Fibroblast of gingiva (primary cell): ENCODE data around the gene ULBP2.
"Not testable (repeated sequence)": the region's sequence is repeated elsewhere in the genome, so short reads cannot be mapped to it uniquely, and the experiment has no call there.

Source experiments
- DNase-seq: peaks from one replicate; pipeline ENCODE4 v3.0.0-alpha.2; 2011; ENCODE audit warnings: low read depth

ULBP2 gene

GRCh38 chr6:149941583-149942460 is at the start of gene ULBP2:
Gene ULBP2 (plus strand): TSS chr6:149942014. CDS start chr6:149942073, 59 bp downstream.
- DNase-seq, result peak; percentile 93

- peak; percentile 90 for DNase-seq
Measured at GRCh38 chr6:149895048-149895590, 46.7 kb upstream of the ULBP2 start.

GRCh38 chr6:149895833-149896271 is 46.0 kb upstream of the ULBP2 start:
- DNase-seq, result peak; percentile 63

GRCh38 chr6:149896491-149896890 is 45.3 kb upstream of the ULBP2 start:
- DNase-seq, result no peak

GRCh38 chr6:149897015-149897697 is 44.7 kb upstream of the ULBP2 start:
- DNase-seq, result peak; percentile 97

- DNase-seq, result no peak
Measured at GRCh38 chr6:149897855-149898744, 43.7 kb upstream of the ULBP2 start, which contains the start of gene RAET1E. Gene RAET1E (minus strand): TSS chr6:149898113. CDS start chr6:149890901, 7,212 bp downstream.

- no peak for DNase-seq
Measured at GRCh38 chr6:149898966-149899365, 42.8 kb upstream of the ULBP2 start.

GRCh38 chr6:149899486-149899885 is 42.3 kb upstream of the ULBP2 start:
- no peak for DNase-seq

GRCh38 chr6:149899926-149900619 is 41.7 kb upstream of the ULBP2 start:
- no peak for DNase-seq

- DNase-seq, result no peak
Measured at GRCh38 chr6:149900620-149901443, 41.0 kb upstream of the ULBP2 start.

- DNase-seq, result no peak
Measured at GRCh38 chr6:149901444-149902140, 40.2 kb upstream of the ULBP2 start.

- no peak for DNase-seq
Measured at GRCh38 chr6:149903938-149904611, 37.7 kb upstream of the ULBP2 start.

- no peak for DNase-seq
Measured at GRCh38 chr6:149904661-149905370, 37.0 kb upstream of the ULBP2 start.

GRCh38 chr6:149905371-149905910 is 36.4 kb upstream of the ULBP2 start:
- DNase-seq, result no peak

GRCh38 chr6:149905911-149906371 is 35.9 kb upstream of the ULBP2 start:
- DNase-seq, result no peak

GRCh38 chr6:149906405-149906804 is 35.4 kb upstream of the ULBP2 start:
- no peak for DNase-seq

- no peak for DNase-seq
Measured at GRCh38 chr6:149907317-149907716, 34.5 kb upstream of the ULBP2 start.

- DNase-seq, result not testable (repeated sequence)
Measured at GRCh38 chr6:149908480-149908879, 33.3 kb upstream of the ULBP2 start.
